Endothelial cell (in vitro differentiated cells): ENCODE data around the gene DRAM2. TPM values are rescaled to one million over a fixed set of nuclear protein-coding genes. Genes with fewer than 3 reads are reported as not detected.

Source experiments
- DNase-seq: peaks from one replicate; pipeline ENCODE4 v3.0.0; 2021; ENCODE audit warnings: low spot score
- H3K27ac Mint-ChIP-seq: one replicate; pipeline ENCODE4 v1.8.0; 2021; ENCODE audit warnings: mixed read lengths, inconsistent platforms; ENCODE audit not compliant: unreplicated experiment
- H3K27me3 Mint-ChIP-seq: one replicate; pipeline ENCODE4 v1.8.0; 2021; ENCODE audit warnings: mild to moderate bottlenecking, moderate library complexity, mixed read lengths, inconsistent platforms; ENCODE audit not compliant: unreplicated experiment
- H3K36me3 Mint-ChIP-seq: one replicate; pipeline ENCODE4 v1.8.0; 2021; ENCODE audit warnings: mild to moderate bottlenecking, low read depth, mixed read lengths, inconsistent platforms; ENCODE audit not compliant: unreplicated experiment
- H3K4me1 Mint-ChIP-seq: one replicate; pipeline ENCODE4 v1.8.0; 2021; ENCODE audit warnings: mild to moderate bottlenecking, mixed read lengths, inconsistent platforms; ENCODE audit not compliant: unreplicated experiment
- H3K4me3 Mint-ChIP-seq: one replicate; pipeline ENCODE4 v1.8.0; 2021; ENCODE audit warnings: mild to moderate bottlenecking, mixed read lengths, inconsistent platforms; ENCODE audit not compliant: unreplicated experiment
- H3K9me3 Mint-ChIP-seq: one replicate; pipeline ENCODE4 v1.8.0; 2021; ENCODE audit warnings: mixed read lengths, inconsistent platforms; ENCODE audit not compliant: unreplicated experiment
- total RNA-seq: library from RNA; stranded (reverse); fragmentation: NEBNext Ultra II Directional; extraction: Animal tissue kit (Norgen Biotek cat#: 25700); gene quantifications from one replicate; pipeline ENCODE4 v1.2.1, GENCODE V29; 2021; ENCODE audit not compliant: unreplicated experiment
- TF ChIP-seq, protein P1 (sequence below): fragments of 200-600 bp; sonication (generic); IDR thresholded peaks from one replicate; pipeline ENCODE4 v1.5.0; 2021; ENCODE audit warnings: antibody characterized with exemption; ENCODE audit not compliant: unreplicated experiment

DRAM2 gene
- total RNA-seq, 1 donor from 2014 or later = 79.8 TPM

DNA sequence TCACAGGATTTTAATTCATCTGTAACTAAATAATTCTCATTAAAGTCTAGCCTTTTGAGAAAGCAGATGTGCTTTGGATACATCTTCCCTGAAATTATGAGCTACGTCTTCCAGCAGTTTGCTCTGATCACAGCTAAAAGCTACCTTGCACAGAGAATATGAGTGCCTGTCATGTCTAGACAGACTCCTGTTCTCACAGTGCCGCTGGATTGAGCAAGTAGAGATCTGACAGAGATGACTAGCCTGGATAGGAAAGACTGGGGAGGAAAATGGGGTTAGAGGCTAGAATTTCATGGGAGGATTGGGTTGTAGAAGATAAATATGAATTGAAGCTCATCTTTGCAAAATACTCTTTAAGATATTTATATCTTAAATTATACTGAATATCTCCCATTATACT lies 24.3 kb upstream of the DRAM2 start:
- Mint-ChIP-seq H3K27ac (no peak overlapping the region), H3K36me3 (peaks cover 25% of the 10 kb centered on the region), H3K9me3 (no peaks in the 10 kb centered on the region), H3K4me3 (no peak overlapping the region), H3K4me1 (peaks cover 35% of the 10 kb centered on the region), H3K27me3 (no peaks in the 10 kb centered on the region)
- TF ChIP-seq, protein P1, sequence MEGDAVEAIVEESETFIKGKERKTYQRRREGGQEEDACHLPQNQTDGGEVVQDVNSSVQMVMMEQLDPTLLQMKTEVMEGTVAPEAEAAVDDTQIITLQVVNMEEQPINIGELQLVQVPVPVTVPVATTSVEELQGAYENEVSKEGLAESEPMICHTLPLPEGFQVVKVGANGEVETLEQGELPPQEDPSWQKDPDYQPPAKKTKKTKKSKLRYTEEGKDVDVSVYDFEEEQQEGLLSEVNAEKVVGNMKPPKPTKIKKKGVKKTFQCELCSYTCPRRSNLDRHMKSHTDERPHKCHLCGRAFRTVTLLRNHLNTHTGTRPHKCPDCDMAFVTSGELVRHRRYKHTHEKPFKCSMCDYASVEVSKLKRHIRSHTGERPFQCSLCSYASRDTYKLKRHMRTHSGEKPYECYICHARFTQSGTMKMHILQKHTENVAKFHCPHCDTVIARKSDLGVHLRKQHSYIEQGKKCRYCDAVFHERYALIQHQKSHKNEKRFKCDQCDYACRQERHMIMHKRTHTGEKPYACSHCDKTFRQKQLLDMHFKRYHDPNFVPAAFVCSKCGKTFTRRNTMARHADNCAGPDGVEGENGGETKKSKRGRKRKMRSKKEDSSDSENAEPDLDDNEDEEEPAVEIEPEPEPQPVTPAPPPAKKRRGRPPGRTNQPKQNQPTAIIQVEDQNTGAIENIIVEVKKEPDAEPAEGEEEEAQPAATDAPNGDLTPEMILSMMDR = no peak
- no peak for DNase-seq

- TF ChIP-seq, protein P1 = no peak
Observed at GRCh38 chr1:111163363-111163762, 23.5 kb upstream of the DRAM2 start.

DNA sequence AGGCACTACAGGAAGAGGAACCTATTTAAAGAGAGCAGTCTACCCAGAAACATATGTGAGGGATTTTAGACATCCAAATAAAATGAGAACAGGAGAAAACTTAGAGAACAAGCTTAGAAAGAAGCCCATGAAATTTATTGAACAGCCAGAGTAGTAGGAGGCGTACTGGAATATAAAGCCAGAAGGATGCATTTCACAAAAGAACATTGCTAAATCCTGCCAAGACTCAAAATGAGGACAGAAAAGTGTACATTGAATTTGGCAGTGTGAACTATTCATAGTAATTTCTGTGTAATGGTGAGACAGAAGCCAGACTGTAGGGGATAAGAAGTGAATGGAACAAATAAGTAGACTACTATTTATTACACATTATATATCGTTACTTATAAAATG lies 22.6 kb upstream of the DRAM2 start:
- Mint-ChIP-seq H3K9me3 (no peaks in the 10 kb centered on the region), H3K36me3 (peaks cover 23% of the 10 kb centered on the region), H3K4me1 (peaks cover 41% of the 10 kb centered on the region), H3K4me3 (no peak overlapping the region), H3K27me3 (no peaks in the 10 kb centered on the region), H3K27ac (peak overlapping the region; percentile 85)
- no peak for DNase-seq
- TF ChIP-seq, protein P1 = no peak

More at GRCh38 chr1:111163363-111163762, 23.5 kb upstream of the DRAM2 start:
- Mint-ChIP-seq H3K27me3 (no peaks in the 10 kb centered on the region), H3K9me3 (no peaks in the 10 kb centered on the region), H3K4me1 (peaks cover 40% of the 10 kb centered on the region), H3K36me3 (peaks cover 29% of the 10 kb centered on the region), H3K4me3 (no peak overlapping the region), H3K27ac (no peak overlapping the region)
- DNase-seq = no peak

DNA sequence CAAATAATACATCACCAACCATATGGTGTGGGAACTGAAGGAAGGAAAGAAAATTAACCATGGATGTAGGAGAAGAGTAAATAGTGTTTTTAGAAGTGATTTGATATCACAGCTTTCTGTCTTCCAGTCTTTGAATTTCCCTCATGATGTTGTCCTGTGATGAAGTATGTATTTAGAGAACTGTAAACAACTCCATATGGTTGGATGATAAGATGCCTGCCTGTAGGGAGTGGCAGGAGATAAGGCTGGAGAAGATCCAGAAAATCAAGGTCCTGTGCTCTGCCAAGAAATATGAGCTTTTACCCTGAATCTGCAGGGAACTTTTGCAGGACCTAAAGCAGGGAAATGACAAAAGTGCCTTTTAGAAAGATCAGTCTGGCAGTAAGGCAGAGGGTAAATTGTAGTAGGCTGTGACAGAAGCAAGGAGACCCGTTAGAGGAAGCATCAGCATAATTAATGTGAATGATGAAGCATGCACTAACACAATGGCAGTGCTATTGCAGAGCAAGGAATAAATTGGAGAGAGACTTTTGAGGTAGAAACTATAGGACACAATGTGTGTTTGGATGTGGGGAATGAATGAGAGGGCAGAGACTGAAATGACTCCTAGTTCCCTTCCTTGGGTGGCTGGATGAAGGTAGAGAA lies 22.1 kb upstream of the DRAM2 start:
- TF ChIP-seq, protein P1 = no peak
- H3K27ac Mint-ChIP-seq = peak overlapping the region; percentile 85
- no peak for DNase-seq
- peak overlapping the region; percentile 7 for H3K4me3 Mint-ChIP-seq
- H3K36me3 Mint-ChIP-seq = peaks cover 23% of the 10 kb centered on the region
- no peaks in the 10 kb centered on the region for H3K27me3 Mint-ChIP-seq
- no peaks in the 10 kb centered on the region for H3K9me3 Mint-ChIP-seq
- H3K4me1 Mint-ChIP-seq = peaks cover 41% of the 10 kb centered on the region

- no peak for DNase-seq
- H3K36me3 Mint-ChIP-seq = peaks cover 56% of the 10 kb centered on the region
- no peak overlapping the region for H3K4me3 Mint-ChIP-seq
- H3K9me3 Mint-ChIP-seq = no peaks in the 10 kb centered on the region
- no peak overlapping the region for H3K27ac Mint-ChIP-seq
- peaks cover 41% of the 10 kb centered on the region for H3K4me1 Mint-ChIP-seq
- TF ChIP-seq, protein P1 = no peak
- no peaks in the 10 kb centered on the region for H3K27me3 Mint-ChIP-seq
Observed at GRCh38 chr1:111157431-111157830, 17.5 kb upstream of the DRAM2 start.
